Testis (tissue), 3 donors: ENCODE measurements around the gene PSME2. TPM values are rescaled to one million over a fixed set of nuclear protein-coding genes. Genes with fewer than 3 reads are reported as not detected.

Source experiments
- DNase-seq: peaks from one replicate; pipeline ENCODE4 v3.0.0-alpha.2; 2019
- H3K27ac ChIP-seq, 2 donors: fragments of 200-600 bp; sonication (generic); one replicate each; pipeline ENCODE4 v1.5.1; 2019
- H3K27me3 ChIP-seq: fragments of 200-600 bp; sonication (generic); one replicate; pipeline ENCODE4 v1.5.1; 2019
- H3K36me3 ChIP-seq: fragments of 200-600 bp; sonication (generic); one replicate; pipeline ENCODE4 v1.5.1; 2017; ENCODE audit warnings: low read depth; ENCODE audit errors: missing control alignments
- H3K4me1 ChIP-seq: fragments of 200-600 bp; sonication (generic); one replicate; pipeline ENCODE4 v1.5.1; 2019
- H3K4me3 ChIP-seq, 2 donors: fragments of 200-600 bp; sonication (generic); one replicate each; pipeline ENCODE4 v1.5.1; 2017 to 2019
- H3K9me3 ChIP-seq: fragments of 200-600 bp; sonication (generic); one replicate; pipeline ENCODE4 v1.5.1; 2017
- CTCF ChIP-seq, 3 experiments: fragments of 450-650 bp in 2 of 3; fragments of 200-600 bp in 1 of 3; sonication (generic) in 1 of 3; IDR thresholded peaks; one replicate each; pipeline ENCODE4 v1.5.1; 2016 to 2019; ENCODE audit warnings: antibody characterized with exemption in 3 of 3, mild to moderate bottlenecking in 2 of 3, moderate library complexity in 1 of 3
- POLR2A ChIP-seq: fragments of 450-650 bp; IDR thresholded peaks from one replicate; pipeline ENCODE4 v1.6.1; 2017; ENCODE audit warnings: antibody characterized with exemption, mild to moderate bottlenecking, moderate library complexity
- WGBS, 2 donors: methylation state at CpG; one replicate each; pipeline ENCODE4 v1.1.5; 2018; 5-methylcytosine and 5-hydroxymethylcytosine counted together
- intact Hi-C: fragments of 100-400 bp; cut with DNase I; formaldehyde crosslinking; loops from one replicate; pipeline ENCODE4 v1.15.1; 2023; ENCODE audit warnings: low total_unique reads
- polyA plus RNA-seq: library from polyadenylated mRNA; stranded (reverse); fragments of 350-450 nt; fragmentation: Illumina TruSeq; extraction: RNeasy Lipid Tissue Mini Kit (QIAGEN cat#74804); gene quantifications from one replicate; pipeline ENCODE4 v1.2.3, GENCODE V29; 2014; ENCODE audit warnings: low read depth, low replicate concordance; ENCODE audit not compliant: insufficient read depth
- total RNA-seq, 2 donors: library from RNA; depleted of rRNA; stranded (reverse); fragments of >200 nt; gene quantifications; one replicate each; pipeline ENCODE4 v1.2.3, GENCODE V29; 2016

The PSME2 gene
- total and polyA plus RNA-seq, 3 donors from 2014 or later, result 49.8 to 122 (median 78.1) TPM

- Histone ChIP-seq H3K36me3 (no peaks in the 10 kb centered on the region), H3K4me3 (no peak overlapping the region), H3K27me3 (no peaks in the 10 kb centered on the region), H3K9me3 (no peaks in the 10 kb centered on the region), H3K4me1 (peaks cover 24% of the 10 kb centered on the region), H3K27ac (no peak overlapping the region)
- WGBS, 2 donors, result 76 to 85% methylated on average over 2 of the region's 2 CpGs
- intact Hi-C loops, result no loop called here
- TF ChIP-seq CTCF (IDR thresholded peaks at IDR 0.05), result no peak
- no peak for TF ChIP-seq POLR2A
- DNase-seq, result no peak
Measured at GRCh38 chr14:24143511-24143910, 2.9 kb downstream of the PSME2 start.

GRCh38 chr14:24141097-24141880, 5.1 kb downstream of the PSME2 start, which contains the start of gene EMC9:
EMC9 (minus strand) TSS chr14:24141591; CDS start chr14:24141304, 287 bp downstream.
- Histone ChIP-seq H3K27ac (peak within 1 kb of the TSS; percentile 89 to 93), H3K27me3 (no peaks in the 10 kb centered on the region), H3K36me3 (no peaks in the 10 kb centered on the region), H3K4me3 (peak within 1 kb of the TSS; percentile 84 to 87), H3K9me3 (no peaks in the 10 kb centered on the region), H3K4me1 (peaks cover 26% of the 10 kb centered on the region)
- TF ChIP-seq CTCF (IDR thresholded peaks at IDR 0.05) (peak; percentile 23 to 73 (median 32)), POLR2A (no peak)
- WGBS, 2 donors, result 0 to 1% methylated on average over 41 to 65 of the region's 65 CpGs
- intact Hi-C loops, result no loop called here
- peak; percentile 100 for DNase-seq

DNA sequence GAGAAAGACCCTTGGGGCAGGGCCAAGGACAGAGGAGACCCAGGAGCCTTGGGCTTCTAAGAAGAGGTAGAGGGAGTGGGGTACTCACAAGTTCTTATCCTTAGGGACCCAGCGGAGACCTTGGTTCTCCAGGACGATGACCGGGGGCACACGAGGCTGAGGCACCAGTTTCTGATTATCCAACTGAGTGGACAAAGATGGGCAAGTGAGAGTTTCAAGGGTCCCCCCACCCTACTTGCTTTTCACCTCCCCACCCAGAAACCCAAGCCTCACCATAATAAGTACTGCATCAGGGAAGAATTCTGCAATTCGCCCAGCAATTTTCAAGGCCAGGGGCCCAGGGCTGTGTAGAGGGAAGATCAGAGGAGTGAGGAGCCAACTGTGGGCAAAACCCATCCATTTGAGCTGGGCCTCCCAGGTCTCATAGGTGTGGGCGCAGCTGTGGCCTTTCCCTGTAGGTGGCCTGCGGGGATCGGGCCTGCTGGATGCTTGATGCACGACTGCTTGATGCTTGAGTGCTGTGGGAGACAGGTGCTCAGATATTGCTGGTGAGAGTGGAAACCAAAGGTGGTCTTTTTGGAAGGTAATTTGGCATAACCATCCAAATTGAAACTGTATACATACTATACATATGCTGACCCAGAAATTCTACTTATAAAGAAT, 7.0 kb downstream of the PSME2 start:
- 81 to 91% methylated on average over 9 of the region's 9 CpGs for WGBS, 2 donors
- peaks cover 24% of the 10 kb centered on the region for H3K4me1 ChIP-seq
- no peak for TF ChIP-seq CTCF (IDR thresholded peaks at IDR 0.05)
- TF ChIP-seq POLR2A, result no peak
- intact Hi-C loops, result no loop called here
- no peaks in the 10 kb centered on the region for H3K9me3 ChIP-seq
- no peaks in the 10 kb centered on the region for H3K36me3 ChIP-seq
- DNase-seq, result no peak
- H3K27ac ChIP-seq, result no peak overlapping the region
- H3K27me3 ChIP-seq, result no peaks in the 10 kb centered on the region
- H3K4me3 ChIP-seq, result no peak overlapping the region

GRCh38 chr14:24138396-24139271, 7.8 kb downstream of the PSME2 start:
- WGBS, 2 donors, result 79 to 81% methylated on average over 11 to 13 of the region's 13 CpGs
- Histone ChIP-seq H3K27me3 (no peaks in the 10 kb centered on the region), H3K36me3 (no peaks in the 10 kb centered on the region), H3K9me3 (no peaks in the 10 kb centered on the region), H3K27ac (no peak overlapping the region), H3K4me3 (no peak overlapping the region), H3K4me1 (peaks cover 24% of the 10 kb centered on the region)
- no peak for TF ChIP-seq CTCF (IDR thresholded peaks at IDR 0.05)
- TF ChIP-seq POLR2A, result no peak
- DNase-seq, result no peak
- intact Hi-C loops, result no loop called here
